Breast epithelium (tissue), 4 donors: ENCODE results near the gene PSMG3. TPM values are rescaled to one million over a fixed set of nuclear protein-coding genes. Genes with fewer than 3 reads are reported as not detected.

ENCODE experiments used
- DNase-seq, 2 donors: peaks; one replicate each; pipeline ENCODE4 v3.0.0-alpha.2; 2019; ENCODE audit warnings: low spot score in 2 of 2
- H3K27ac ChIP-seq, 2 donors: fragments of 200-600 bp; sonication (generic) in 1 of 2; one replicate each; pipeline ENCODE4 v1.5.1; 2016 to 2019; ENCODE audit warnings: mild to moderate bottlenecking in 1 of 2
- H3K27me3 ChIP-seq, 2 donors: fragments of 200-600 bp; sonication (generic) in 1 of 2; one replicate each; pipeline versions ENCODE4 v1.5.1 to v1.6.0; 2017 to 2019; ENCODE audit warnings: control low read depth in 1 of 2, mild to moderate bottlenecking in 1 of 2
- H3K36me3 ChIP-seq: fragments of 200-600 bp; one replicate; pipeline ENCODE4 v1.5.1; 2019
- H3K4me1 ChIP-seq, 2 donors: fragments of 200-600 bp; sonication (generic); one replicate each; pipeline ENCODE4 v1.5.1; 2016 to 2019; ENCODE audit warnings: control low read depth in 1 of 2
- H3K4me3 ChIP-seq, 3 donors: fragments of 200-600 bp; sonication (generic); 1 replicate in 2 of 3; 2 replicates in 1 of 3; pipeline ENCODE4 v1.5.1; 2016 to 2019; ENCODE audit warnings: mild to moderate bottlenecking in 3 of 3, moderate library complexity in 2 of 3
- H3K9me3 ChIP-seq, 2 donors: fragments of 200-600 bp; sonication (generic) in 1 of 2; one replicate each; pipeline ENCODE4 v1.5.1; 2016 to 2019; ENCODE audit warnings: control low read depth in 1 of 2
- CTCF ChIP-seq, 3 donors: fragments of 450-650 bp; IDR thresholded peaks; one replicate each; pipeline ENCODE4 v1.5.1; 2016 to 2017; ENCODE audit warnings: antibody characterized with exemption in 3 of 3, mild to moderate bottlenecking in 3 of 3, moderate library complexity in 3 of 3
- POLR2A ChIP-seq: fragments of 450-650 bp; IDR thresholded peaks from one replicate; pipeline ENCODE4 v1.6.1; 2016; ENCODE audit warnings: antibody characterized with exemption, mild to moderate bottlenecking, moderate library complexity
- POLR2AphosphoS5 ChIP-seq, 3 donors: sonication (generic); formaldehyde crosslinking; IDR thresholded peaks; one replicate each; pipeline ENCODE4 v1.6.1; 2017; ENCODE audit warnings: antibody characterized with exemption in 3 of 3
- intact Hi-C: fragments of 100-400 bp; cut with DNase I; formaldehyde crosslinking; loops from one replicate; pipeline ENCODE4 v1.15.1; 2023; ENCODE audit warnings: low total_unique reads
- total RNA-seq, 3 donors: library from RNA; depleted of rRNA; stranded (reverse); fragments of >200 nt; gene quantifications; one replicate each; pipeline ENCODE4 v1.1.0, GENCODE V29; 2016

The PSMG3 gene
- total RNA-seq, 3 donors from 2014 or later = 32.6 to 52.8 (median 45.4) TPM

GRCh38 chr7:1557006-1557405, 12.8 kb downstream of the PSMG3 start:
- peak overlapping the region; percentile 92 to 95 for H3K27ac ChIP-seq
- H3K27me3 ChIP-seq = no peaks in the 10 kb centered on the region
- peaks cover 16 to 32% of the 10 kb centered on the region in 2 donors for H3K4me1 ChIP-seq
- intact Hi-C loops = loop anchor here (5.0 kb wide), 1 partner anchor 1110 kb away; no protein-coding TSS in a partner anchor
- H3K36me3 ChIP-seq = no peaks in the 10 kb centered on the region
- TF ChIP-seq POLR2A (no peak), CTCF (IDR thresholded peaks at IDR 0.05) (no peak), POLR2AphosphoS5 (IDR thresholded peaks at IDR 0.05) (no peak)
- no peaks in the 10 kb centered on the region for H3K9me3 ChIP-seq
- no peak overlapping the region for H3K4me3 ChIP-seq
- DNase-seq = no peak

GRCh38 chr7:1555813-1556543, 13.9 kb downstream of the PSMG3 start, which contains the start of gene TMEM184A:
TSS of gene TMEM184A (minus strand) at chr7:1556205. CDS start at chr7:1555484, 721 bp downstream.
- Histone ChIP-seq H3K36me3 (no peaks in the 10 kb centered on the region), H3K4me3 (peak within 1 kb of the TSS in 2 of 3 donors; percentile 19 to 51), H3K27me3 (no peaks in the 10 kb centered on the region), H3K9me3 (no peaks in the 10 kb centered on the region), H3K27ac (peak within 1 kb of the TSS; percentile 92 to 95), H3K4me1 (peaks cover 16 to 32% of the 10 kb centered on the region in 2 donors)
- peak; percentile 79 to 89 for DNase-seq
- intact Hi-C loops = loop anchor here (5.0 kb wide), 1 partner anchor 1109 kb away; no protein-coding TSS in a partner anchor
- no peak for TF ChIP-seq POLR2A
- peak; percentile 63 to 87 (median 64) for TF ChIP-seq CTCF (IDR thresholded peaks at IDR 0.05)
- TF ChIP-seq POLR2AphosphoS5 (IDR thresholded peaks at IDR 0.05) = peak in 2 of 3 donors; percentile 49 to 67

GRCh38 chr7:1555046-1555812, 14.6 kb downstream of the PSMG3 start:
- Histone ChIP-seq H3K9me3 (no peaks in the 10 kb centered on the region), H3K36me3 (no peaks in the 10 kb centered on the region), H3K4me3 (peak overlapping the region in 2 of 3 donors; percentile 13 to 51), H3K27ac (peak overlapping the region; percentile 92 to 95), H3K27me3 (no peaks in the 10 kb centered on the region), H3K4me1 (peaks cover 16 to 32% of the 10 kb centered on the region in 2 donors)
- intact Hi-C loops = loop anchor here (5.0 kb wide), 1 partner anchor 1108 kb away; no protein-coding TSS in a partner anchor
- no peak for TF ChIP-seq POLR2A
- peak in 2 of 3 donors; percentile 29 to 49 for TF ChIP-seq POLR2AphosphoS5 (IDR thresholded peaks at IDR 0.05)
- DNase-seq = peak; percentile 84 to 87

- intact Hi-C loops = loop anchor here (5.0 kb wide), 1 partner anchor 1107 kb away; no protein-coding TSS in a partner anchor
- Histone ChIP-seq H3K9me3 (no peaks in the 10 kb centered on the region), H3K27ac (peak overlapping the region; percentile 92 to 95), H3K4me3 (peak overlapping the region in 2 of 3 donors; percentile 13 to 51), H3K4me1 (peaks cover 16 to 27% of the 10 kb centered on the region in 2 donors), H3K27me3 (no peaks in the 10 kb centered on the region), H3K36me3 (no peaks in the 10 kb centered on the region)
- TF ChIP-seq POLR2A (no peak), CTCF (IDR thresholded peaks at IDR 0.05) (no peak)
- no peak for DNase-seq
These were observed 15.3 kb downstream of the PSMG3 start for GRCh38 chr7:1554333-1555045.
